Measurements from ENCODE around the gene SIK3. TPM values are rescaled to one million over a fixed set of nuclear protein-coding genes. Genes with fewer than 3 reads are reported as not detected.

The SIK3 gene
- total and polyA plus RNA-seq, 2 donors (not counting 3 experiments of a cell fraction or from before 2014, with no cell fraction given): 10.3 to 21.3 TPM

GRCh38 chr11:116842117-116842516 is 256.1 kb downstream of the SIK3 start:
- no peak for DNase-seq (ENCODE audit: low read depth, low spot score)
- BruUV-seq (replicated peaks): no TSS peak

More at GRCh38 chr11:116842117-116842516, 256.1 kb downstream of the SIK3 start:
- Histone ChIP-seq H3K4me3 (replicated peaks in 1 of 3; ENCODE audit: insufficient read depth in 1 of 3, low read depth in 1 of 3, low read length in 3 of 3) (no peak overlapping the region), H3K9me1 (replicated peaks; ENCODE audit: control insufficient read depth, extremely low read depth, insufficient read depth, low read length) (no peaks in the 10 kb centered on the region), H3K9me3 (replicated peaks; ENCODE audit: control insufficient read depth, insufficient read depth, low read length) (no peaks in the 10 kb centered on the region), H3K9ac (replicated peaks; ENCODE audit: extremely low read depth, insufficient read depth, low read length) (no peak overlapping the region), H3K36me3 (ENCODE audit: control insufficient read depth in 2 of 2, extremely low read depth in 1 of 2, insufficient read depth in 2 of 2, low read length in 2 of 2) (peaks cover 0 to 13% of the 10 kb centered on the region in 2 experiments), H4K20me1 (replicated peaks; ENCODE audit: control insufficient read depth, extremely low read depth, insufficient read depth, low read length) (no peaks in the 10 kb centered on the region), H3K4me2 (ENCODE audit: insufficient read depth, low read length) (no peak overlapping the region), H3K27me3 (ENCODE audit: control insufficient read depth in 2 of 2, insufficient read depth in 2 of 2, low read length in 2 of 2) (no peaks in the 10 kb centered on the region), H2AFZ (ENCODE audit: low read depth, low read length) (no peak overlapping the region), H3K79me2 (ENCODE audit: control insufficient read depth, insufficient read depth, low read length) (no peaks in the 10 kb centered on the region), H3K4me1 (ENCODE audit: control insufficient read depth, extremely low read depth, insufficient read depth, low read length) (no peaks in the 10 kb centered on the region), H3K27ac (ENCODE audit: insufficient read depth, low read depth, low read length) (no peak overlapping the region)
- FAIRE-seq: no peak
- CTCF ChIA-PET: interaction anchor here (1.8 kb wide), 1 partner anchor 51 kb away, joined by 7 read pairs; the partner anchor contains the start of gene APOA5
- TF ChIP-seq GATA2 (IDR thresholded peaks at IDR 0.05; ENCODE audit: insufficient read depth, insufficient read length, low read depth, low read length) (no peak), MYC (IDR thresholded peaks at IDR 0.05; ENCODE audit: low read depth, low read length) (no peak), JUN (IDR thresholded peaks at IDR 0.05; ENCODE audit: borderline replicate concordance, insufficient read depth, insufficient read length, low read depth) (no peak), FOS (IDR thresholded peaks at IDR 0.05; ENCODE audit: borderline replicate concordance, insufficient read depth, low read length) (no peak), POLR2A (IDR thresholded peaks at IDR 0.05; ENCODE audit: low read depth, low read length) (no peak), EZH2 (IDR thresholded peaks at IDR 0.05; ENCODE audit: borderline replicate concordance, low read depth, low read length, severe bottlenecking) (no peak), POLR2AphosphoS5 (IDR thresholded peaks at IDR 0.05; ENCODE audit: insufficient read depth, low read depth, low read length) (no peak), CTCF (IDR thresholded peaks at IDR 0.05; ENCODE audit: extremely low read depth in 1 of 2, insufficient read depth in 1 of 2, low read depth in 1 of 2, low read length in 2 of 2) (no peak), MAX (IDR thresholded peaks at IDR 0.05; ENCODE audit: insufficient read depth, insufficient read length) (no peak)
- intact Hi-C loops (cut with micrococcal nuclease) (no loop called here), dilution Hi-C loops (cut with MboI; ENCODE audit: extremely low pct_ligation_motif_present, low sequenced_read_pairs) (no loop called here)
- POLR2A ChIA-PET: no interaction called here

Data from endothelial cell of umbilical vein (primary cell).